ENCODE data around the gene TMEM271.
"Not testable (repeated sequence)": the region's sequence is repeated elsewhere in the genome, so short reads cannot be mapped to it uniquely, and the experiment has no call there.

TMEM271 gene

GRCh38 chr4:610411-611261 is 34.5 kb upstream of the TMEM271 start:
- DNase-seq (ENCODE audit: low read depth): peak; percentile 22

GRCh38 chr4:609400-610050 is 33.4 kb upstream of the TMEM271 start:
- DNase-seq (ENCODE audit: low read depth): no peak

GRCh38 chr4:608236-608635 is 32.1 kb upstream of the TMEM271 start:
- no peak for DNase-seq (ENCODE audit: low read depth)

GRCh38 chr4:605702-606425 is 29.8 kb upstream of the TMEM271 start:
- DNase-seq (ENCODE audit: low read depth): no peak

- DNase-seq (ENCODE audit: low read depth): no peak
These were observed 28.0 kb upstream of the TMEM271 start for GRCh38 chr4:604131-604530.

- no peak for DNase-seq (ENCODE audit: low read depth)
These were observed 26.5 kb upstream of the TMEM271 start for GRCh38 chr4:602559-602942.

GRCh38 chr4:601612-602558 is 25.8 kb upstream of the TMEM271 start:
- no peak for DNase-seq (ENCODE audit: low read depth)

- no peak for DNase-seq (ENCODE audit: low read depth)
These were observed 24.9 kb upstream of the TMEM271 start for GRCh38 chr4:600850-601515.

GRCh38 chr4:600166-600565 is 24.1 kb upstream of the TMEM271 start:
- DNase-seq (ENCODE audit: low read depth): no peak

GRCh38 chr4:598925-599324 is 22.8 kb upstream of the TMEM271 start:
- no peak for DNase-seq (ENCODE audit: low read depth)

GRCh38 chr4:592825-593520 is 16.9 kb upstream of the TMEM271 start:
- DNase-seq (ENCODE audit: low read depth): no peak

GRCh38 chr4:592178-592577 is 16.1 kb upstream of the TMEM271 start:
- DNase-seq (ENCODE audit: low read depth): not testable (repeated sequence)

- DNase-seq (ENCODE audit: low read depth): no peak
These were observed 14.3 kb upstream of the TMEM271 start for GRCh38 chr4:590313-590841.

GRCh38 chr4:589219-589963 is 13.3 kb upstream of the TMEM271 start:
- no peak for DNase-seq (ENCODE audit: low read depth)

GRCh38 chr4:588351-588849 is 12.3 kb upstream of the TMEM271 start:
- no peak for DNase-seq (ENCODE audit: low read depth)

GRCh38 chr4:587671-588350 is 11.7 kb upstream of the TMEM271 start:
- no peak for DNase-seq (ENCODE audit: low read depth)

- no peak for DNase-seq (ENCODE audit: low read depth)
These were observed 7.7 kb upstream of the TMEM271 start for GRCh38 chr4:583820-584219.

- no peak for DNase-seq (ENCODE audit: low read depth)
These were observed 5.8 kb upstream of the TMEM271 start for GRCh38 chr4:581753-582361.

Data from fibroblast of the conjunctiva (primary cell).